K562 (cell line): ENCODE data around the gene SARS1. TPM values are rescaled to one million over a fixed set of nuclear protein-coding genes. Genes with fewer than 3 reads are reported as not detected.

Source experiments
- ATAC-seq: fragments of 200-7000 bp; cut with Tn5 transposase; 3 replicates; pipeline ENCODE4 v1.9.1; 2020; ENCODE audit warnings: moderate library complexity
- BruUV-seq: library from RNA; stranded (reverse); fragments of 400-500 nt; replicated peaks from 2 replicates; lab custom pipeline; 2021; lab: Mats Ljungman, UMichigan
- CTCF ChIA-PET: fragments of 300-600 bp; formaldehyde crosslinking; extraction: SDS; loops from one replicate; lab custom pipeline; 2021; ENCODE audit warnings: low intra/inter-chr PET ratio; lab: Yijun Ruan, JAX
- POLR2A ChIA-PET: fragments of 300-600, 350-650 bp; sonication (Branson Sonifier 250); formaldehyde crosslinking; extraction: SDS; loops from one replicate; lab custom pipeline; 2021; ENCODE audit warnings: antibody characterized with exemption, inconsistent platforms; lab: Yijun Ruan, JAX
- DNase-seq, 4 experiments: peaks; one replicate each; pipeline versions ENCODE4 v3.0.0 to v3.0.0-alpha.2; 2011 to 2018; ENCODE audit warnings: low spot score in 3 of 4, mixed read lengths in 3 of 4; ENCODE audit errors: extremely low read depth in 1 of 4
- FAIRE-seq: peaks from 2 replicates; lab custom pipeline; 2011; peaks lifted over from hg19 to GRCh38; lab: Jason Lieb, UNC
- H2AFZ ChIP-seq: 2 replicates; pipeline ENCODE4 v1.6.0; 2011; ENCODE audit warnings: low read depth, low read length, control low read depth, inconsistent platforms
- H3K27ac ChIP-seq: fragments of 200-600 bp; 3 replicates; pipeline ENCODE4 v1.8.0; 2011; ENCODE audit warnings: low read depth, mild to moderate bottlenecking, control low read depth, inconsistent platforms, low read length, moderate library complexity, mixed read lengths; ENCODE audit errors: extremely low read depth
- H3K27me3 ChIP-seq, 2 experiments: fragments of 300-600 bp in 1 of 2; 2 replicates in 1 of 2; 3 replicates in 1 of 2; pipeline versions ENCODE4 v1.6.0 to v1.8.0; 2011; ENCODE audit warnings: inconsistent platforms in 2 of 2, low read length in 2 of 2, mild to moderate bottlenecking in 1 of 2, mixed read lengths in 1 of 2, moderate library complexity in 1 of 2; ENCODE audit not compliant: control insufficient read depth in 2 of 2, insufficient read depth in 2 of 2
- H3K36me3 ChIP-seq: fragments of 300-600 bp; 3 replicates; pipeline ENCODE4 v1.8.0; 2011; ENCODE audit warnings: mild to moderate bottlenecking, low read length, inconsistent platforms; ENCODE audit not compliant: control insufficient read depth, insufficient read depth
- H3K4me1 ChIP-seq, 2 experiments: fragments of 200-600 bp in 1 of 2; replicated peaks in 1 of 2; 2 replicates in 1 of 2; 3 replicates in 1 of 2; pipeline versions ENCODE4 v1.5.1 to v1.8.0; 2011; ENCODE audit warnings: inconsistent platforms in 2 of 2, low read length in 2 of 2, mild to moderate bottlenecking in 1 of 2, mixed read lengths in 1 of 2, moderate library complexity in 1 of 2; ENCODE audit not compliant: control insufficient read depth in 2 of 2, insufficient read depth in 2 of 2
- H3K4me2 ChIP-seq: 2 replicates; pipeline ENCODE4 v1.6.1; 2011; ENCODE audit warnings: low read length, control low read depth, inconsistent platforms, mixed read lengths; ENCODE audit not compliant: insufficient read depth
- H3K4me3 ChIP-seq: fragments of 200-600 bp; sonication (generic), shearing (Covaris generic); 2 replicates; pipeline ENCODE4 v1.5.1; 2016; ENCODE audit warnings: control low read depth, inconsistent platforms
- H3K79me2 ChIP-seq: fragments of 200-600 bp; 3 replicates; pipeline ENCODE4 v1.8.0; 2011; ENCODE audit warnings: low read length, inconsistent platforms; ENCODE audit not compliant: control insufficient read depth, insufficient read depth
- H3K9ac ChIP-seq, 2 experiments: 2 replicates each; pipeline versions ENCODE4 v1.6.0 to v1.6.1; 2011; ENCODE audit warnings: low read depth in 2 of 2, low read length in 2 of 2, control low read depth in 1 of 2, inconsistent platforms in 1 of 2, mild to moderate bottlenecking in 1 of 2, mixed read lengths in 1 of 2; ENCODE audit not compliant: insufficient read depth in 1 of 2
- H3K9me1 ChIP-seq: one replicate; pipeline ENCODE4 v1.6.0; 2011; ENCODE audit warnings: inconsistent platforms, mild to moderate bottlenecking, low read length, moderate library complexity; ENCODE audit not compliant: control insufficient read depth, insufficient read depth
- H3K9me3 ChIP-seq: replicated peaks from 2 replicates; pipeline ENCODE4 v1.5.1; 2011; ENCODE audit warnings: low read depth, low read length, inconsistent platforms; ENCODE audit not compliant: control insufficient read depth, insufficient read depth
- H4K20me1 ChIP-seq: replicated peaks from 2 replicates; pipeline ENCODE4 v1.6.1; 2011; ENCODE audit warnings: low read length, inconsistent platforms, mixed read lengths; ENCODE audit not compliant: control insufficient read depth, insufficient read depth
- ARID2 ChIP-seq: fragments of 450-650 bp; IDR thresholded peaks from 2 replicates; pipeline ENCODE4 v1.6.1; 2017; ENCODE audit warnings: antibody characterized with exemption, mild to moderate bottlenecking
- ELK1 ChIP-seq: sonication (generic); formaldehyde crosslinking; IDR thresholded peaks from 2 replicates; pipeline ENCODE4 v1.8.1; 2022; ENCODE audit warnings: missing genetic modification reagents
- GTF2E2 ChIP-seq: fragments of 200-800 bp; sonication (Bioruptor generic); IDR thresholded peaks from 2 replicates; pipeline ENCODE4 v1.6.1; 2016; ENCODE audit warnings: missing genetic modification characterization, missing compliant biosample characterization
- KLF6 ChIP-seq: fragments of 250-450 bp; sonication (Bioruptor Pico); IDR thresholded peaks from 2 replicates; pipeline ENCODE4 v1.4.0; 2020; ENCODE audit warnings: mild to moderate bottlenecking, moderate library complexity, borderline replicate concordance
- MTA2 ChIP-seq: fragments of 450-650 bp; IDR thresholded peaks from 2 replicates; pipeline ENCODE4 v1.6.1; 2016; ENCODE audit warnings: low read depth
- NFATC3 ChIP-seq: fragments of 450-650 bp; IDR thresholded peaks from 2 replicates; pipeline ENCODE4 v1.6.1; 2017; ENCODE audit warnings: mild to moderate bottlenecking
- NR1H2 ChIP-seq: sonication (generic); formaldehyde crosslinking; IDR thresholded peaks from 2 replicates; pipeline ENCODE4 v1.4.0; 2020; ENCODE audit warnings: mild to moderate bottlenecking, missing genetic modification reagents
- SMAD4 ChIP-seq: fragments of 250-450 bp; sonication (Bioruptor Pico); conservative IDR thresholded peaks from 2 replicates; pipeline ENCODE4 v1.8.0; 2021; ENCODE audit warnings: inconsistent platforms, mild to moderate bottlenecking, moderate library complexity
- TARDBP ChIP-seq: fragments of 450-650 bp; IDR thresholded peaks from 2 replicates; pipeline ENCODE4 v1.6.1; 2016
- ZNF695 ChIP-seq: fragments of 450-650 bp; formaldehyde crosslinking; IDR thresholded peaks from 2 replicates; pipeline ENCODE4 v1.4.0; 2020; ENCODE audit warnings: mild to moderate bottlenecking, moderate library complexity
- WGBS: fragments of 100-300 bp; shearing (Covaris generic); methylation state at CpG from one replicate; pipeline ENCODE4 v1.1.6; 2016; ENCODE audit warnings: low coverage, mixed read lengths; ENCODE audit not compliant: insufficient coverage; ENCODE audit errors: missing lambda C conversion rate; 5-methylcytosine and 5-hydroxymethylcytosine counted together
- in situ Hi-C: fragments of 300-500 bp; cut with MboI; formaldehyde crosslinking; loops from 4 replicates; pipeline ENCODE4 v1.15.0; 2018; ENCODE audit warnings: inconsistent platforms, mixed read lengths
- intact Hi-C: fragments of 100-400 bp; cut with micrococcal nuclease; formaldehyde crosslinking; loops from 2 replicates; pipeline ENCODE4 v1.14.2; 2022
- polyA plus RNA-seq, 8 experiments: library from polyadenylated mRNA; depleted of rRNA in 4 of 8; stranded (reverse) in 5 of 8; unstranded in 3 of 8; fragments of >200 nt; fragmentation: Nextera tagmentation in 2 of 8; fragmentation: Illumina TruSeq in 1 of 8; extraction: Ambion mirVana in 2 of 8; extraction: Trizol in 1 of 8; gene quantifications; 2 replicates each; pipeline versions ENCODE4 v1.2.1 to v1.2.3, GENCODE V29; 2011 to 2014; ENCODE audit warnings: inconsistent platforms in 1 of 8, missing spikeins in 1 of 8
- total RNA-seq, 7 experiments: library from RNA; depleted of rRNA in 6 of 7; stranded (reverse); fragments of >200 nt in 6 of 7; fragmentation: Illumina TruSeq in 2 of 7; extraction: Trizol in 2 of 7; gene quantifications; 2 replicates each; pipeline versions ENCODE4 v1.2.1 to v1.2.3, GENCODE V29; 2011 to 2021; ENCODE audit warnings: low replicate concordance in 1 of 7

Gene SARS1
- total and polyA plus RNA-seq, 9 of the 15 experiments (the other 6 are each of a cell fraction or from before 2014, with no cell fraction given) = 221 to 623 (median 254) TPM

GRCh38 chr1:109235137-109235536, 21.4 kb downstream of the SARS1 start:
- Histone ChIP-seq H3K27ac (no peak overlapping the region), H3K27me3 (no peaks in the 10 kb centered on the region), H3K9me1 (no peaks in the 10 kb centered on the region), H3K36me3 (peaks cover 84% of the 10 kb centered on the region), H3K9me3 (no peaks in the 10 kb centered on the region), H2AFZ (no peak overlapping the region), H3K79me2 (no peaks in the 10 kb centered on the region), H4K20me1 (peaks cover 11% of the 10 kb centered on the region; the same call in 1 of the 2 replicates), H3K4me2 (no peak overlapping the region), H3K4me1 (peaks cover 3 to 4% of the 10 kb centered on the region in 2 experiments; a peak in 3 of 5 replicates), H3K9ac (no peak overlapping the region), H3K4me3 (no peak overlapping the region)
- TF ChIP-seq NFATC3 = no peak
- no peak for TF ChIP-seq NR1H2 (CRISPR knock-in tag)
- no peak for TF ChIP-seq MTA2
- TF ChIP-seq ARID2 = no peak
- TF ChIP-seq KLF6 (CRISPR knock-in tag) = no peak
- no peak for TF ChIP-seq ZNF695 (CRISPR knock-in tag)
- no peak for TF ChIP-seq GTF2E2 (tag)
- no peak for TF ChIP-seq TARDBP
- TF ChIP-seq ELK1 (CRISPR knock-in tag) = no peak
- TF ChIP-seq SMAD4 (CRISPR knock-in tag) = no peak
- no peak for ATAC-seq
- no TSS peak for BruUV-seq
- in situ Hi-C loops = no loop called here
- CTCF ChIA-PET = no interaction called here
- DNase-seq = no peak
- FAIRE-seq = no peak
- POLR2A ChIA-PET = no interaction called here
- intact Hi-C loops = no loop called here
- 99% methylated on average over 7 of the region's 7 CpGs for WGBS
